NCI-H2107 (cell line): ENCODE results near the gene OR2L8.
"Not testable (repeated sequence)": the region's sequence is repeated elsewhere in the genome, so short reads cannot be mapped to it uniquely, and the experiment has no call there.

Experiments used
- DNase-seq: peaks from one replicate; lab custom pipeline; 2025; lab: John Stamatoyannopoulos, UW

Gene OR2L8, protein sequence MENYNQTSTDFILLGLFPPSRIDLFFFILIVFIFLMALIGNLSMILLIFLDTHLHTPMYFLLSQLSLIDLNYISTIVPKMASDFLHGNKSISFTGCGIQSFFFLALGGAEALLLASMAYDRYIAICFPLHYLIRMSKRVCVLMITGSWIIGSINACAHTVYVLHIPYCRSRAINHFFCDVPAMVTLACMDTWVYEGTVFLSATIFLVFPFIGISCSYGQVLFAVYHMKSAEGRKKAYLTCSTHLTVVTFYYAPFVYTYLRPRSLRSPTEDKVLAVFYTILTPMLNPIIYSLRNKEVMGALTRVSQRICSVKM

DNA sequence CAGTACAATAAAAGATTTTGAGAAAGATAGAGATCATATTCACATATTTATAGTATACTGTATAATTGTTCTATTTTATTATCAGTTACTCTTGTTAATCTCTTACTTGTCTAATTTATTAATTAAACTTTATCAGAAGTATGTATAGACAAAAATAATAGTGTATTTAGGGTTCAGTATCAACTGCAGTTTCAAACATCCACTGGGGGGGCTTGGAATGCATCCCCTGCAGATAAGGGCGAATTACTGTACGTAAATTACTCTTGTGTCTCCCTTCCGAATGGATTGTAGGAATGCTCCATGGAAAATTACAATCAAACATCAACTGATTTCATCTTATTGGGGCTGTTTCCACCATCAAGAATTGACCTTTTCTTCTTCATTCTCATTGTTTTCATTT lies at the start of gene OR2L8:
Gene OR2L8 (plus strand): TSS at position 301 of the 400 bp plus-strand sequence. CDS start 0 bp downstream, at position 301.
- no peak for DNase-seq

DNA sequence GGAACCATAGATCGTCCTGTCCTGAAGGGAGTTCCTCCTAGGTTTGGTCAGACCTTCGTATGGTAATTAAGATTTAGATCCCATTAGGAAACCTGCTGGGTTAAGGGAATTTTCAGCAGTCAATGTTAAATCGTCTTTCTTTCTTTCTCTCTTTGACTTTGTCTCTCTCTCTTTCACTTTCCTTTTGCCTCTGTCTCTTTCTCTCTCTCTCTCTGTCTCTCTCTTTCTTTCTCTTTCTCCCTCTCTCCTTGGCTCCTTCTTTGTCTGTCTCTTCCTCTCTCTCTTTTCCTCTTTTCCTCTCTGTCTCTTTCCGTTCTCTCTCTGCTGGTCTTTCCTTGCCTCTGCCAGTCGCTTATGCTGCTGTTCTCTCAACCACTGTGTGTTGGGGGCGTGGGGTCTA lies 44.5 kb upstream of the OR2L8 start:
- no peak for DNase-seq

DNA sequence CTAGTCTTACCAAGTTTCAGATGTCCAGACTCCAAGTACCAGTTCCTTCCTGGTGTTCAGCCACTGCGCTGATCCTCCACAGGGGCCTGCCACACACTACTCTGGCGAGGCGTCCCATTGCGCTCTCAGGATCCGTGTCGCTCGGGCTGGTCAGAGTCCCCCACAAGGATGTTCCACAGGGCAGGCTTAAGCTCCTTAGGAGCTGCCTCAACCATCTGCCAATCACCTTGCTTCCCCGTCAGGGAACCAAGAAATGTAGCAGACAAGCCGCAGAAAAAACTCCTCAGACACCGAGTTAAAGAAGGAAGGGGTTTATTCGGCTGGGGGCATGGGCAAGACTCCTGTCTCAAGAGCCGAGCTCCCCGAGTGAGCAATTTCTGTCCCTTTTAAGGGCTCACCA lies 43.5 kb upstream of the OR2L8 start:
- DNase-seq: no peak

DNA sequence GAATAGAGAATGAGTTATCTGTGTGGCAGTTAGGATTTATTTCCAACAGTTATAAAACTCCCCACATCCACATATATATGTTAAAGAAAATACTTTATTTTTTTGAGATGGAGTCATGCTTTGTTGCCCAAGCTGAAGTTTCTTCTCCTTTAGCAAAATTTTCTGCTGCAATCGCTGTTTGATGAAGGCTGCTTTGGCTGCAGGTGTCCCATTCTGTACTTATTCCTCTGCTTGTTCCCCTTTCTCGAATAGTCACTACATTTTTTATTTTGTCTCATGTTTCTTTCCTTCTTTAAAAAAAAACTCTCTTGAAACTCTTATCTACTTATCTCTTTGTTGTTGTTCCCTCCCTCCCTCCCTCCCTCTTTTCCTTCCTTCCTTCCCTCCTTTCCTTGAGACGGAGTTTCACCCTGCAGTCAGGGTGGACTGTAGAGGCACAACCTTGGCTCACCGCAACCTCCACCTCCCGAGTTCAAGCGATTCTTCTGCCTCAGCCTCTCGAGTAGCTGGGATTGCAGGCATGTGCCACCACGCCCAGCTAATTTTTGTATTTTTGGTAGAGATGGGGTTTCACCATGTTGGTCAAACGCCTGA lies 42.7 kb upstream of the OR2L8 start:
- DNase-seq: no peak

DNA sequence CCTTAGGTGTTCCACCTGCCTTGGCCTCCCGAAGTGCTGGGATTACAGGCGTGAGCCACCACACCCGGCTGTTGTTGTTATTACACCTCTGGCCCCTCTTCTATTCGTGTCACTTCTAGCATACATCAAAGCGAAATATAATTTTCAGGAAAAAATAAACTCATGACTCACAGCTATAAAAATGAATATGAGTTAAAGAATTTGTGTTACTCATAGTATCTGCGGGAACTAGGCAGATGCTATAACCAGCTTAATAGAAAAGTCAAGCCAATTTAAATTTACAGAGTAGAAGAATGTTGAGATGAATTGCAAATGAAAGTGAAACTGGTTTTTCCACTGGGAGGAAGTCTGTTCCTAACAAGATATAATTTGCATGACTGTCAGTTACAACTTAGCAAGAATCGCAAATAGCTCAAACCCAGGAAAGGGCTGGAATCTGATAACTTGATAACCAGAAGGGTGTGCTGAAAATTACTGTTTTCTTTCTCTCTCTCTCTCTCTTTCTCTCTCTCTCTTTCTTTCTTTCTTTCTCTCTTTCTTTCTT lies 42.1 kb upstream of the OR2L8 start:
- no peak for DNase-seq

DNA sequence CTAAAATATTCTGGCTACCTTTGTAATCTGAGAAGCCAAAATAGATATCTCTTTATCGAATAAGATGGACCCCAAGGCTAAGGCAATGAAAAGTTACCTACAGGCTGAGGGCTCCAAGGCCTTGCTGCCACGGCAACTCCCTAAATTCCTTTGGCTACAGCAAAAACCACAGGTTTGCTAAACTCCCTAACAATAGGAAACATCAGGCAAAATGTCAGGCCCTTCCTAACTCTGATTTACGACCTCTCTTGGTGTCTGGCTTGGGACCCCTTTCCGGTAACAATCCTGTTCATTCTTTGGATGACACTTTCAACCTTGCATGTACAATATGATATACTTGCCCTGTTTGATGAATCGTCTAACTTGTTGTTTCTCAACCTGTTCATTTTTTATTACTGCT lies 39.9 kb upstream of the OR2L8 start:
- DNase-seq: no peak

DNA sequence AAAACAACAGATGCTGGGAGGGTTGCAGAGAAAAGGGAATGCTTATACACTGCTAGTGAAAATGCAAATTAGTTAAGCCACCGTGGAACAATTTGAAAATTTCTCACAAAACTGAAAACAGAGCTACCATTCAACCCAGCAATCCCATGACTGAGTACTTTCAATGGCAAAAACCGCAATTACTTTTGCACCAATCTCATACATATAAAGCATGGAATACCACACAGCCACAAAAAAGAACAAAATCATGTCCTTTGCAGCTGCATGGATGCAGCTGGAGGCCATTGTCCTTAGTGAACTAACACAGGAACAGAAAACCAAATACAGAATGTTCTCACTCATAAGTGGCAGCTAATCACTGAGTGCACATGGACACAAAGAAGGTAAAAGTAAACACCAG lies 34.9 kb upstream of the OR2L8 start:
- no peak for DNase-seq

DNA sequence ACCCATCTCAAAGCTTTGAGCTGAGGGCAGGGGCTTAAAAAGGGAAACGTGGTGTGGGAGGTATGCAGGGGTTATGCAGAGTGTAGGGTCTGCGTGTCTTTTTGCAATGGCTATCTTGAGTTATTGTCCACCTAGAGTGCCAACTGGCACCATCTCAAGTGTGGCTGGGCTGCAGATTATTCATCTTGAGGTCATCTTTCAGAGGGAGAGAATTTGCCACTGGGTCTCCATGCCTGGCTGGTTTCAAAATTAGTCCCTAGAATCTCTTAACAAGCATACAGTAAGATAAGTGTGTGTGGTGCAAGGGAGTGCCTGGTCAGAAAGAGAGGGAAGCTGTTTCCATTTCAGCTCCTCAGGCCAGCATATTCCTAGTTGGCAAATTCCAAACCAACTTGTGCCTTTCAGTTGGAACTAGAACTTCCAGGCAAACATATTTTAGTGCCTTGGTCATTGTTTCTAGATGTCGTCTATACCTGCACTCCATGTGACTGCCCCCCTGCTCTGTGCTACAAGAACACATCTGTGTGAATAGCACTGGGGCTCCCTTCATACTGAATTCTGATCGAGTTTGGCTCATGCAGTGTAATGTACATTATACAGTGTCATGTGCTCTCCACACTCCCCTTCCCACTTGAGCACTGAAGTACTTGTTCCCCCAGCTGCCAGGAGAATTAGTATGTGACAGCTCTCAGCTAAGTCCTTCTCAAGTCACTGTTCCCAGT lies 33.6 kb upstream of the OR2L8 start:
- no peak for DNase-seq

DNA sequence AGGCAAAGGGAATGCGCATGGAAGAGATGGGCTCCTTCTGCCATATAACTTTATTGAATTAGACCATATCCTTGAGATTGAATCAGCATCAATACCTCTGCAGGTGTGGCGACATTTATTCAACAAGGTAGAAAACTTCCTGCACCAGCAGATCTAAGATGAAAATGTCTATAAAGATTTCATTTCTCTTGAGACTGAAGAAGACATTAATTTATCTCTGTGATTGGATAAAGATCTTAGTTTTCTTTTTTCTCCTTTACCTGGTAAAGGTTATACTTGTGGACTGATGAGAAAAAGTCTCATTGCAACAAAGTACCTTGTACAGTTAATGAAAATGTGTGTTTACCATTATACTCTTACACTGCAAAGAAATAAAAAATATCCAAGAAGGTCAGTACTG lies 28.7 kb upstream of the OR2L8 start, which contains the start of gene OR2T8:
Gene OR2T8 (plus strand): TSS at position 301 of the 400 bp plus-strand sequence. CDS start 766 bp downstream, outside the sequence.
- no peak for DNase-seq

DNA sequence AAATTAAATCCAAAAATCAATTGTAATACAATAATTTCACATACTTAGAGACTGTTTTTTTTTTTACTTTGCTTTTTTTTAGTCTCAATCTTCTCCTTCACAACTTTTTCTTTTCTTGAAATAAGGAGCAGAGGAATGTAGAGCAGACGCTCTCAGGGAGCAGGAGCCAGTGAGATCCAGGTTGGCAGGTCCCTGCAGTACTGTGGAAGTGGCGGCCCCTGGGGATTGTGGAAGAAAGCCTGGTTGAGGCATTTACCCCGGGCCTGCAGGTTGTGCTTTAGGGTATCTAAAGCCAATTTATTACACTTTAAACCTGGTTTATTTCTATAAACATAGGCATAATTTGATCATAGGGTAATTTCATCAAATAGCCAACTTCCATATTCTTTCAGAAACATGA lies 24.7 kb upstream of the OR2L8 start:
- DNase-seq: no peak

DNA sequence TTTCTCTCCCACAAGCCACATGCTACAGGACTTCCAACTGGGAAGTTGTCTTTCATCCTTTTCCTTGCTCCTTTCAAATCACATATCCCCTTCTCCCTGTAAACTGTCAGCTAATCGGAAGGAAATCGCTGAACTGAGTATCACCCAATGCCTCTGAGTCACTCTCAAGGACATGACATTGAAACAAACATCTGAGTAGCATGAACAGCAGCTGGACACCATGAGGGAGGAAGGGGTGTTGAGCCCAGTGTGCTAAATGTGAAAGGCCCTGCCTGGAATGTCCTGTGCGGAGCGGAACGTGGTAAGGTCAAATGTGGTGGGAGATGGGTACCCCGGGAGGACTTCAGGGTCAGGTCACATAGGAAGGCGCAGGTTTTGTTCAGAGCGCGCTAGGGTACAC lies 23.8 kb upstream of the OR2L8 start, which contains the start of gene OR2AJ1:
Gene OR2AJ1 (plus strand): TSS at position 22 of the 400 bp plus-strand sequence. CDS start 8,880 bp downstream, outside the sequence.
- DNase-seq: no peak

DNA sequence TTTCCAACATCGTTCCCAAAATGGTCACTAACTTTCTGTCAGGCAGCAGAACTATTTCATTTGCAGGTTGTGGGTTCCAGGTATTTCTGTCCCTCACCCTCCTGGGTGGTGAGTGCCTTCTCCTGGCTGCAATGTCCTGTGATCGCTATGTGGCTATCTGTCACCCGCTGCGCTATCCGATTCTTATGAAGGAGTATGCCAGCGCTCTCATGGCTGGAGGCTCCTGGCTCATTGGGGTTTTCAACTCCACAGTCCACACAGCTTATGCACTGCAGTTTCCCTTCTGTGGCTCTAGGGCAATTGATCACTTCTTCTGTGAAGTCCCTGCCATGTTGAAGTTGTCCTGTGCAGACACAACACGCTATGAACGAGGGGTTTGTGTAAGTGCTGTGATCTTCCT lies 14.7 kb upstream of the OR2L8 start:
- no peak for DNase-seq

DNA sequence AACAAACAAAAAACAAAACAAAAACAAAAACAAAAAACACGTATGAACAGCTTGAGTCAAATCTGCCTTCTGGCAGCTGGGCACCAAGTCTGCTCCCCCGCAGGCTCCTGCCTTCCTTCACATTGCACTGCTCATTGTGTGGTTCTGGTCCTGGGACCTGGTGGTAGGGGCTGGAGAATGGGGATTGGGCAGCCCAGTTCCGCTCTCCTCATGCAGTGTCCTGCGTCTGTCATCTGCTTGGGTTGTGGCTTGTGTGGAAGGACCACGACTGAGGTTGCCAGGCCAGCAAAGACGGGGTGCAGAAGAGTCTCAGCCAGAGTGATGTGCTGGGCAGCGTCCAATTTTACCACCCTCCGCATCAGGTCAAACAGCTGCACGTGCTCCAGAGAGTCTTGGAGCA lies 12.9 kb upstream of the OR2L8 start:
- no peak for DNase-seq

DNA sequence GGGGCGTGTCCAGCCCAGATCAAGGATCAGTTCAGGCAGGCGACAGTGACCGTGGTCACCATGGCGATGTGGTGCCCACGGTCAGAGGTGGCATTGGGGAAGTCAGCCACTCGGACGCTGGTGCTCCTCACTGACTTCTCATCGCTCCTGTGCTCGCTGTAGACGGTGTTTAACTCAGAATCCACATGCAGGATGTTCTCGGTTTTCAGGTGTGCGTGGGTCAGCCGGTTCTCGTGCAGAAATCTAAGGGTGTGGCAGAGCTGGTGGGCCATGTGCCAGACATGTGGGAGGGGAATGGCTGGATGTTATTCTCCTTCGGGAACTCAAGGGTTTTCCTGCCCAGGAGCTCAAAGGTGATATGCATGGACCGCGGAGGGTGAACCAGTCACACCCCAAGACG lies 12.2 kb upstream of the OR2L8 start:
- no peak for DNase-seq

DNA sequence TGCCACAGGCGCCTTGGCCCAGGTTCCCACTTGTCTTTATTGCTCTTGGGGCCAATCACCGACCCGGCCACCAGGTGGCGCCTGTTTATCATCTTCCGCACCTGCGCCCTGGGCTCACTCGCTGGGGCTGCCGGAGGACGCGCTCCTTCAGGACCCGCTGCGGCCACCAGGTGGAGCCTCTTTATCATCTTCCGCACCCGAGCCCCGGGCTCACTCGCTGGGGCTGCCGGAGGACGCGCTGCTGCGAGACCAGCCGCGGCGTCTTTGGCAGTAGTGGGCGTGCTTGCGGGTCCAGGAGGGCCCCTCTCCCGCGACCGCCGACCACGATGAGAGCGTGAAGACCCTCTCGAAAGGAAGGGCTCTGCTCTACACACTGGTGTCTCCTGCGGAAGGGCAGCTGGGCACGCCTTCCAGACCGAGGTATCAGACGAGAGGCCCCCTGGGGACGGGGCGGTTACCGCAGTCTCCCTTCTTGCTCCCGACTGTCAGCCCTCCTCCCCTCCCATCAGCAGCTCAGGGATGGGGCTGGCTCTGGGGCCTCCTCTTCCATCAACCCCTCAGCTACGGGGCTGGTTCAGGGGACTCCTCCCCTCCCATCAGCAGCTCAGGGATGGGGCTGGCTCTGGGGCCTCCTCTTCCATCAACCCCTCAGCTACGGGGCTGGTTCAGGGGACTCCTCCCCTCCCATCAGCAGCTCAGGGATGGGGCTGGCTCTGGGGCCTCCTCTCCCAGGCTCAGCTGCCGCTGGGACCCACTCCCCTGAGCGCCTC lies 11.5 kb upstream of the OR2L8 start:
- DNase-seq: not testable (repeated sequence)

DNA sequence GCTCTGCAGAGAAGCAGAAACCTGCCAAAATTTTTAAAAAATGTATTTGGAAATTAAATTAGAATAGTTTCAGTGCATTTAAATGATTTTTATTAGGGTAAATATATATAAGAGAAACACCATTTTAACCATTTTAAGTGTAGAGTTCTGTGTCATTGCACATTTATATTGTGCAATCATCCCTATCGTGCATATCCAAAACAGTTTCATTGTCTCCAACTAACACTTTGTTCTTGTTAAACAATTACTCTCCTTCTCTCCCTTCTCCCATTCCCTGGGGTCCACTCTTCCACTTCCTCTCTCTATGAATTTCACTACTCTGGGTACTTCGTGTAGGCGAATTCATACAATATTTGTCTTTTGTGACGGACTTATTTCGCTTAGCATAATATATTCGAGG lies 6.0 kb upstream of the OR2L8 start:
- DNase-seq: no peak

DNA sequence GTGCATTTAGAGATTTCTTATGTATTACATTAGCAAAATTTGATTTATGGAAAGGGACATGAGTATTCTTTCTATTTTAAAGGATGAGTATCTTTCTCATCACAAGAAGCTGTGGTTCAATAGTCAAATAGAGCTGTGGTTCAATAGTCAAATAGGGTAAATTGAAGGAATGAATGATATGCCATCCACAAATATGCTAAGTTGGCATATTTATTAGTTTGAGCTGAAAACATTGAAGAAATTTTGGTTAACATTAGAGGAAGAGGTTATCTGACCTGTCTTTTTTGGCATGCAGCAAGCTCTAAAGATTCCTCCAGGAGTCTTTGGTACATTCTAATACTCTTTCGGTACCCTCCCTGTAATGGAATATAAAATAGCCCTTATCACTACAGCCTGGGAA lies 4.8 kb downstream of the OR2L8 start:
- no peak for DNase-seq

DNA sequence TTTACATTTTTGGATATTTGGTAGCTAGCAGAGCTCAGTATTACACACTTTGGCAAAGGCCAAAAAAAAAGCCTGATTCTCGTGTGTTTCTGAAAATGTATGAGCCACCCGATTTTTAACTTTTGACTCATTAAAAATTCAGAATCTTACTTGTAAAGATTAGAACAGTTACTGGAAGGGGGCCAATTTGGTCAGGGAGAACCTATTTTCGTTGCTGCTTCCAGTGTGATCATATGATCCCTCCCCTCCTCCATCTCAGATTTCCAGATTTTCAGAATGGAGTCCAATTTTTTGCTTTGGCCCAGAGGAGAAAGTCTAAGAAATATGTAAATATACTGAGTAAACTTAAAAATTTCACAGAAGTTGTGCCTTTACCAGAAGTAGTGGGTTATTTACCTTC lies 13.1 kb downstream of the OR2L8 start:
- DNase-seq: no peak

DNA sequence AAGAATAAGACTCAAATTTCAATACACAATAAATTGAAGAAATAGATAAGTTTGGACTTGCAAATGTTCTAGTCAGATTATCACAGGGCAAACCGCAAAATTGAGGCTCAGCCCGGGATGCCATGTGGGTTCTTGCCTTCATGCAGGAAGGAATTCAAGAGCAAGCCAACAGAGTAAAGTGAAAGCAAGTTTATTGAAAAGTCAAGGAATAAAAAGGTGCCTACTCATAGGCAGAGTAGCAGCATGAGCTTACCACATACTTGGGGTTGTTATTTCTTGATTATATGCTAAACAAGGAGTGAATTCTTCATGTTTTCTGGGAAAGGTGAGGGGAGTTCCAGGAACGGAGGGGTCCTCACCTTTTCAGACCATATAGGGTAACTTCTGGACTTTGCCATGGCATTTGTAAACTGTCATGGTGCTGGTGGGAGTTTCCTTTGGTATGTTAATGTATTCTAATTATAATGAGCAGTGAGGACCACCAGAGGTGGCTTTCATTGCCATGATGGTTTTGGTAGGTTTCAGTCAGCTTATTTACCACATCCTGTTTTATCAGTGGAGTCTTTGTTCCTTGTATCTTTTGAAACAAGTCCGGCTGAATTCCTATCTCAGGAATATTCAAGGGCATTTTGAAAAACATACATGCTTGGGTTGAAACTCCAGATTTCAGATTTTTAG lies 14.4 kb downstream of the OR2L8 start:
- no peak for DNase-seq

DNA sequence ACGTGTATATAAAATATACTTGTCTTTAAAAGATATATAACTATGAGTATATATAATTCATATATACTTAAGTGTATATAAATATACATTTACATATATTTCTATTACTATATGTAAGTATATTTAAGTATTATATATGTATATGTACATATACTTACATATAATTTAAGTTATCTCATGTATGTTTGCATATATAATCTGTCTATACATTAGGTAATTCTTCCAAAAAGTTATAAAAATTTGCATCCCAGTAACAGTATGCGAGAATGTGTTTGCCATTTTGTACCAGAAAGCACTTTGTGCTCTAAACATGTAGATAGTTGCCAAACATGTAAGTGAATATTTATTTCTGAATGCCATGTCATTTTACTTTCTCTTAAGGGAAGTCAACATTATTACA lies 16.3 kb downstream of the OR2L8 start, which contains the start of gene OR2AK2:
Gene OR2AK2 (plus strand): TSS at position 301 of the 400 bp plus-strand sequence. CDS start 144 bp downstream, outside the sequence.
- no peak for DNase-seq

DNA sequence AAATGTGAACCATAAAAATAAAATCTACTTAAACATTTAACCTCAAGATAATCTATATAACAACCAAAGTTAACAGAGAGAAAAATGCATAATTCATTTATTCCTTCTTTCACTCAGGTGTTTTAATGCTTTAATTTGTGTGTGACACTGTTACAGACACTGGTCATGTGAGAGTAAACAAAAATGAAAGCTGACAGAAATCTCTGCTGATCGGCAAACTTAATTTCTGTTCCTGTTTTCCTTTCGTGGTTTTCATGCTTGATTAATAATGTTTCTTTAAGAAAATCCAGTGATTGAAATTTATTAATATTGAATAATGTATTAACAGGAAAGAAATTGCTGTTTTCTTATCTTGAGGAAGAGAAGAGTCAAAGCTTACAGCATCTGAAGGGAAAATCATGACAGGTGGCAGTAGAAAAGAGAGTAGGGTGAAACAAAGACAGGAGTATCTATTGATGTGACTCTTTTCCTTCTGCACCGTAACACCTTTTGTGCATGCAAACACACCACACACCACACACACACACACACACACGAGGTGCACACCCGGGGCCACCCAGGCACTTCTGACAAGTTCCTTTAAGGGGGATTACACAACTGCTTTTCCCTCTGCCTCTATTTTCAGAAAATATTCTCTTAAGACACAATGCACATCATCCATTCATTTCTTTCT lies 18.0 kb downstream of the OR2L8 start:
- no peak for DNase-seq
